Liver (tissue), 3 donors: Measurements from ENCODE around the gene TXNRD2.

ENCODE experiments used
- CTCF ChIP-seq: fragments of 150-350 bp; IDR thresholded peaks from 2 replicates; pipeline ENCODE4 v1.5.1; 2017; ENCODE audit warnings: improper control_type of control experiment, low read depth, low read length; ENCODE audit not compliant: missing input control
- HNF4G ChIP-seq: IDR thresholded peaks from 2 replicates; pipeline ENCODE4 v1.6.1; 2016; ENCODE audit warnings: antibody characterized with exemption
- MAX ChIP-seq: IDR thresholded peaks from 2 replicates; pipeline ENCODE4 v1.6.1; 2016; ENCODE audit warnings: antibody characterized with exemption
- NR2F2 ChIP-seq: IDR thresholded peaks from 2 replicates; pipeline ENCODE4 v1.6.1; 2016; ENCODE audit warnings: antibody characterized with exemption
- REST ChIP-seq: IDR thresholded peaks from 2 replicates; pipeline ENCODE4 v1.6.1; 2016; ENCODE audit warnings: antibody characterized with exemption, mild to moderate bottlenecking
- TAF1 ChIP-seq: conservative IDR thresholded peaks from 2 replicates; pipeline ENCODE4 v1.6.1; 2016; ENCODE audit warnings: antibody characterized with exemption, mild to moderate bottlenecking
- YY1 ChIP-seq: IDR thresholded peaks from 2 replicates; pipeline ENCODE4 v1.6.1; 2016; ENCODE audit warnings: antibody characterized with exemption, mild to moderate bottlenecking
- ZBTB33 ChIP-seq: IDR thresholded peaks from 2 replicates; pipeline ENCODE4 v1.6.1; 2016; ENCODE audit warnings: antibody characterized with exemption
- donor health status: healthy.
- donor health status: healthy.

GRCh38 chr22:19981961-19982920, 40.6 kb upstream of the TXNRD2 start:
- no peak for TF ChIP-seq HNF4G
- TF ChIP-seq TAF1 = no peak
- no peak for TF ChIP-seq NR2F2
- TF ChIP-seq CTCF = no peak
- no peak for TF ChIP-seq YY1
- TF ChIP-seq ZBTB33 = no peak
- TF ChIP-seq REST = no peak
- no peak for TF ChIP-seq MAX
